GM23338 (cell line): Measurements from ENCODE around the gene ANAPC5. TPM values are rescaled to one million over a fixed set of nuclear protein-coding genes. Genes with fewer than 3 reads are reported as not detected.

ENCODE experiments used
- ATAC-seq: fragments of 200-7000 bp; cut with Tn5 transposase; 3 replicates; pipeline ENCODE4 v1.9.1; 2020
- DNase-seq: peaks from one replicate; pipeline ENCODE4 v3.0.0-alpha.2; 2015; ENCODE audit warnings: low spot score
- H2AFZ ChIP-seq: fragments of 200-600 bp; sonication (generic); 2 replicates; pipeline ENCODE4 v1.8.0; 2016; ENCODE audit warnings: antibody characterized with exemption, mild to moderate bottlenecking, moderate library complexity
- H3F3A ChIP-seq: fragments of 200-600 bp; sonication (generic); replicated peaks from 2 replicates; pipeline ENCODE4 v1.8.0; 2017; ENCODE audit warnings: antibody characterized with exemption, mixed run types, low read depth
- H3K27ac ChIP-seq: fragments of 200-600 bp; sonication (generic); 2 replicates; pipeline ENCODE4 v1.6.1; 2016; ENCODE audit warnings: low read depth
- H3K27me3 ChIP-seq: fragments of 200-600 bp; sonication (generic); 2 replicates; pipeline ENCODE4 v1.8.0; 2016; ENCODE audit warnings: mild to moderate bottlenecking, mixed run types, moderate library complexity; ENCODE audit not compliant: insufficient read depth
- H3K36me3 ChIP-seq: fragments of 200-600 bp; sonication (generic); 2 replicates; pipeline ENCODE4 v1.8.0; 2016; ENCODE audit warnings: mild to moderate bottlenecking; ENCODE audit not compliant: insufficient read depth
- H3K4me1 ChIP-seq: fragments of 200-600 bp; sonication (generic); 2 replicates; pipeline ENCODE4 v1.8.0; 2016; ENCODE audit warnings: mild to moderate bottlenecking, moderate library complexity; ENCODE audit not compliant: insufficient read depth
- H3K4me2 ChIP-seq: fragments of 200-600 bp; sonication (generic); 2 replicates; pipeline ENCODE4 v1.7.1; 2017; ENCODE audit warnings: mixed run types
- H3K4me3 ChIP-seq: fragments of 200-600 bp; sonication (generic); 2 replicates; pipeline ENCODE4 v1.6.1; 2016; ENCODE audit warnings: mixed run types
- H3K79me2 ChIP-seq: fragments of 200-600 bp; sonication (generic); replicated peaks from 2 replicates; pipeline ENCODE4 v1.8.0; 2017; ENCODE audit warnings: mild to moderate bottlenecking; ENCODE audit not compliant: insufficient read depth
- H3K9me2 ChIP-seq: fragments of 200-600 bp; sonication (generic); 2 replicates; pipeline ENCODE4 v1.8.0; 2017; ENCODE audit not compliant: insufficient read depth
- H4K20me1 ChIP-seq: fragments of 200-600 bp; sonication (generic); replicated peaks from 2 replicates; pipeline ENCODE4 v1.8.0; 2017; ENCODE audit warnings: mild to moderate bottlenecking; ENCODE audit not compliant: insufficient read depth
- H3K27ac Mint-ChIP-seq: 2 replicates; pipeline ENCODE4 v1.8.0; 2020; ENCODE audit warnings: inconsistent platforms, mild to moderate bottlenecking, moderate library complexity, mixed read lengths
- H3K27me3 Mint-ChIP-seq: 3 replicates; pipeline ENCODE4 v1.8.0; 2022; ENCODE audit warnings: low read depth, mild to moderate bottlenecking, moderate library complexity, mixed read lengths, inconsistent platforms; ENCODE audit not compliant: insufficient read depth, poor library complexity
- H3K36me3 Mint-ChIP-seq: 3 replicates; pipeline ENCODE4 v1.8.0; 2021; ENCODE audit warnings: low read depth, mild to moderate bottlenecking, inconsistent platforms, moderate library complexity, mixed read lengths
- H3K4me1 Mint-ChIP-seq: 3 replicates; pipeline ENCODE4 v1.8.0; 2020; ENCODE audit warnings: mild to moderate bottlenecking, inconsistent platforms, mixed read lengths
- H3K4me3 Mint-ChIP-seq: 3 replicates; pipeline ENCODE4 v1.8.0; 2021; ENCODE audit warnings: moderate library complexity, mild to moderate bottlenecking, inconsistent platforms, mixed read lengths
- H3K9me3 Mint-ChIP-seq: 3 replicates; pipeline ENCODE4 v1.8.0; 2020; ENCODE audit warnings: moderate library complexity, mild to moderate bottlenecking, inconsistent platforms, mixed read lengths
- CREB1 ChIP-seq: fragments of 250-450 bp; sonication (Bioruptor Pico); IDR thresholded peaks from 2 replicates; pipeline ENCODE4 v1.5.0; 2020; ENCODE audit warnings: low read depth, mild to moderate bottlenecking, moderate library complexity
- EZH2 ChIP-seq: fragments of 200-600 bp; sonication (generic); IDR thresholded peaks from one replicate; pipeline ENCODE4 v1.8.0; 2017; ENCODE audit warnings: antibody characterized with exemption, mild to moderate bottlenecking, low read depth; ENCODE audit not compliant: unreplicated experiment
- EZH2phosphoT487 ChIP-seq: fragments of 200-600 bp; sonication (generic); IDR thresholded peaks from one replicate; pipeline ENCODE4 v1.8.1; 2018; ENCODE audit warnings: antibody characterized with exemption; ENCODE audit not compliant: unreplicated experiment
- JUNB ChIP-seq: IDR thresholded peaks from one replicate; pipeline ENCODE4 v1.6.1; 2016; ENCODE audit warnings: antibody characterized with exemption; ENCODE audit not compliant: unreplicated experiment
- NANOG ChIP-seq: IDR thresholded peaks from 2 replicates; pipeline ENCODE4 v1.6.1; 2016; ENCODE audit warnings: antibody characterized with exemption, borderline replicate concordance
- POLR2AphosphoS5 ChIP-seq: IDR thresholded peaks from 2 replicates; pipeline ENCODE4 v1.6.1; 2016; ENCODE audit warnings: antibody characterized with exemption, low read depth
- REST ChIP-seq: IDR thresholded peaks from one replicate; pipeline ENCODE4 v1.6.1; 2018; ENCODE audit warnings: antibody characterized with exemption; ENCODE audit not compliant: unreplicated experiment
- STAT1 ChIP-seq: IDR thresholded peaks from one replicate; pipeline ENCODE4 v1.6.1; 2016; ENCODE audit warnings: antibody characterized with exemption; ENCODE audit not compliant: unreplicated experiment
- ZNF114 ChIP-seq: fragments of 250-450 bp; sonication (Bioruptor Pico); IDR thresholded peaks from 2 replicates; pipeline ENCODE4 v1.5.0; 2020; ENCODE audit warnings: mild to moderate bottlenecking, moderate library complexity
- ZNF331 ChIP-seq: fragments of 250-450 bp; sonication (Bioruptor Pico); IDR thresholded peaks from 2 replicates; pipeline ENCODE4 v1.5.0; 2020; ENCODE audit warnings: low read depth, mild to moderate bottlenecking, moderate library complexity
- ZNF462 ChIP-seq: fragments of 250-450 bp; sonication (Bioruptor Pico); IDR thresholded peaks from 2 replicates; pipeline ENCODE4 v1.5.0; 2020; ENCODE audit warnings: mild to moderate bottlenecking, moderate library complexity
- polyA plus RNA-seq: library from polyadenylated mRNA; unstranded; fragments of >200 nt; fragmentation: Nextera tagmentation; extraction: Ambion mirVana; gene quantifications from 2 replicates; pipeline ENCODE4 v1.2.1, GENCODE V29; 2016
- total RNA-seq: library from RNA; depleted of rRNA; stranded (reverse); fragments of >200 nt; shearing (Covaris generic); gene quantifications from 2 replicates; pipeline ENCODE4 v1.2.3, GENCODE V29; 2014
- TF ChIP-seq, protein P1 (sequence below): IDR thresholded peaks from 2 replicates; pipeline ENCODE4 v1.6.1; 2016; ENCODE audit warnings: antibody characterized with exemption
- TF ChIP-seq, protein P2 (sequence below), 2 experiments: fragments of 200-600 bp in 1 of 2; sonication (generic) in 1 of 2; conservative IDR thresholded peaks; 2 replicates each; pipeline versions ENCODE4 v1.5.1 to v1.6.1; 2016 to 2017; ENCODE audit warnings: antibody characterized with exemption in 2 of 2, low read depth in 2 of 2, mild to moderate bottlenecking in 2 of 2, moderate library complexity in 1 of 2

The ANAPC5 gene
- total and polyA plus RNA-seq, 2 experiments from 2014 or later = 65.9 to 125 TPM

DNA sequence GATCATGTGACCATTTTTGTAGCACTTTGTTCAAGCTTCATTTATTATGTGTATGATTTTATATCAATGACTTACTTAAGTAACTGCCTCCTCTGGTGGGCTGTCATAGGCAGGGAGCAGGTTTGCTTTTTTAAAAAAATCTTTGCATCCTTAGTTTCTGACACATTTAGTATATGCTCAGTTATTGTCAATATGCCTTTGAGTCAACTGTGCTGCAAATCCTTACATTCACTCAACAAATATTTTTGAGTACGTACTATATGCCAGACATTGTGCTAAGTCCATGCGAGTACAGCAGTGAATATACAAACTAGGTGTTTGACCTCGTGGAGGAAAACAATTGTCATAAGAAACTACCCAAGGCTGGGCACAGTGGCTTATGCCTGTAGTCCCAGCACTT, 4.4 kb upstream of the ANAPC5 start:
- Histone ChIP-seq H3K4me3 (no peak overlapping the region), H3K4me1 (no peaks in the 10 kb centered on the region), H4K20me1 (no peaks in the 10 kb centered on the region), H3K27me3 (no peaks in the 10 kb centered on the region), H3F3A (no peaks in the 10 kb centered on the region), H3K36me3 (no peaks in the 10 kb centered on the region), H3K79me2 (peaks cover 3% of the 10 kb centered on the region), H3K9me2 (no peaks in the 10 kb centered on the region), H3K27ac (no peak overlapping the region), H2AFZ (0 out of 2 replicates have a peak overlapping the region, but pooled peaks have one; percentile 23), H3K4me2 (no peak overlapping the region)
- Mint-ChIP-seq H3K4me1 (no peaks in the 10 kb centered on the region; the same call in none of the 3 replicates), H3K27me3 (peaks cover 2% of the 10 kb centered on the region), H3K27ac (no peak overlapping the region), H3K4me3 (no peak overlapping the region), H3K9me3 (no peaks in the 10 kb centered on the region), H3K36me3 (no peaks in the 10 kb centered on the region)
- DNase-seq (no peak), ATAC-seq (no peak)
- no peak for TF ChIP-seq EZH2
- TF ChIP-seq ZNF331 (CRISPR knock-in tag) = no peak
- TF ChIP-seq, protein P1, sequence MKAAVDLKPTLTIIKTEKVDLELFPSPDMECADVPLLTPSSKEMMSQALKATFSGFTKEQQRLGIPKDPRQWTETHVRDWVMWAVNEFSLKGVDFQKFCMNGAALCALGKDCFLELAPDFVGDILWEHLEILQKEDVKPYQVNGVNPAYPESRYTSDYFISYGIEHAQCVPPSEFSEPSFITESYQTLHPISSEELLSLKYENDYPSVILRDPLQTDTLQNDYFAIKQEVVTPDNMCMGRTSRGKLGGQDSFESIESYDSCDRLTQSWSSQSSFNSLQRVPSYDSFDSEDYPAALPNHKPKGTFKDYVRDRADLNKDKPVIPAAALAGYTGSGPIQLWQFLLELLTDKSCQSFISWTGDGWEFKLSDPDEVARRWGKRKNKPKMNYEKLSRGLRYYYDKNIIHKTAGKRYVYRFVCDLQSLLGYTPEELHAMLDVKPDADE = no peak
- no peak for TF ChIP-seq STAT1
- TF ChIP-seq REST = no peak
- TF ChIP-seq ZNF114 (CRISPR knock-in tag) = no peak
- no peak for TF ChIP-seq POLR2AphosphoS5
- no peak for TF ChIP-seq EZH2phosphoT487
- TF ChIP-seq ZNF462 (CRISPR knock-in tag) = no peak
- no peak for TF ChIP-seq JUNB
- TF ChIP-seq, protein P2, sequence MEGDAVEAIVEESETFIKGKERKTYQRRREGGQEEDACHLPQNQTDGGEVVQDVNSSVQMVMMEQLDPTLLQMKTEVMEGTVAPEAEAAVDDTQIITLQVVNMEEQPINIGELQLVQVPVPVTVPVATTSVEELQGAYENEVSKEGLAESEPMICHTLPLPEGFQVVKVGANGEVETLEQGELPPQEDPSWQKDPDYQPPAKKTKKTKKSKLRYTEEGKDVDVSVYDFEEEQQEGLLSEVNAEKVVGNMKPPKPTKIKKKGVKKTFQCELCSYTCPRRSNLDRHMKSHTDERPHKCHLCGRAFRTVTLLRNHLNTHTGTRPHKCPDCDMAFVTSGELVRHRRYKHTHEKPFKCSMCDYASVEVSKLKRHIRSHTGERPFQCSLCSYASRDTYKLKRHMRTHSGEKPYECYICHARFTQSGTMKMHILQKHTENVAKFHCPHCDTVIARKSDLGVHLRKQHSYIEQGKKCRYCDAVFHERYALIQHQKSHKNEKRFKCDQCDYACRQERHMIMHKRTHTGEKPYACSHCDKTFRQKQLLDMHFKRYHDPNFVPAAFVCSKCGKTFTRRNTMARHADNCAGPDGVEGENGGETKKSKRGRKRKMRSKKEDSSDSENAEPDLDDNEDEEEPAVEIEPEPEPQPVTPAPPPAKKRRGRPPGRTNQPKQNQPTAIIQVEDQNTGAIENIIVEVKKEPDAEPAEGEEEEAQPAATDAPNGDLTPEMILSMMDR (conservative IDR thresholded peaks at IDR 0.05; ENCODE audit: low read depth in 2 of 2) = no peak
- no peak for TF ChIP-seq CREB1 (CRISPR knock-in tag)
- no peak for TF ChIP-seq NANOG
